Caco-2 (cell line): ENCODE results near the gene THBD. TPM values are rescaled to one million over a fixed set of nuclear protein-coding genes. Genes with fewer than 3 reads are reported as not detected.

Source experiments
- BruUV-seq: library from RNA; stranded (reverse); fragments of 400-500 nt; replicated peaks from 2 replicates; lab custom pipeline; 2021; lab: Mats Ljungman, UMichigan
- CTCF ChIA-PET: fragments of 300-600 bp; sonication (Branson Sonifier 250); formaldehyde crosslinking; loops from one replicate; lab custom pipeline; 2022; ENCODE audit warnings: antibody characterized with exemption; lab: Charles Lee
- POLR2A ChIA-PET: fragments of 300-600 bp; sonication (Branson Sonifier 250); formaldehyde crosslinking; loops from one replicate; lab custom pipeline; 2022; ENCODE audit warnings: antibody characterized with exemption; lab: Charles Lee
- DNase-seq, 2 experiments: peaks; one replicate each; pipeline versions ENCODE4 v3.0.0 to v3.0.0-alpha.2; 2020 to 2022
- H3K27me3 ChIP-seq: replicated peaks from 2 replicates; pipeline ENCODE4 v1.6.0; 2011; ENCODE audit warnings: low read length; ENCODE audit not compliant: control insufficient read depth, insufficient read depth
- H3K36me3 ChIP-seq: 2 replicates; pipeline ENCODE4 v1.5.1; 2011; ENCODE audit warnings: low read length; ENCODE audit not compliant: control insufficient read depth, insufficient read depth
- H3K4me1 ChIP-seq: fragments of 250-450 bp; sonication (Bioruptor Pico); 2 replicates; pipeline ENCODE4 v1.5.1; 2020; ENCODE audit warnings: mild to moderate bottlenecking
- H3K4me3 ChIP-seq: 2 replicates; pipeline ENCODE4 v1.5.1; 2011; ENCODE audit warnings: low read depth, mild to moderate bottlenecking, control low read depth, low read length
- H3K9me3 ChIP-seq: fragments of 250-450 bp; sonication (Bioruptor Pico); 2 replicates; pipeline ENCODE4 v1.5.1; 2020; ENCODE audit warnings: mild to moderate bottlenecking, moderate library complexity
- H3K27ac Mint-ChIP-seq: one replicate; pipeline ENCODE4 v1.8.0; 2022; ENCODE audit warnings: mixed read lengths; ENCODE audit not compliant: unreplicated experiment
- H3K27me3 Mint-ChIP-seq: one replicate; pipeline ENCODE4 v1.8.0; 2022; ENCODE audit warnings: mixed read lengths; ENCODE audit not compliant: insufficient read depth, unreplicated experiment
- H3K36me3 Mint-ChIP-seq: one replicate; pipeline ENCODE4 v1.8.0; 2022; ENCODE audit warnings: mild to moderate bottlenecking, mixed read lengths; ENCODE audit not compliant: insufficient read depth, unreplicated experiment
- H3K4me1 Mint-ChIP-seq: one replicate; pipeline ENCODE4 v1.8.0; 2022; ENCODE audit warnings: low read depth, mixed read lengths; ENCODE audit not compliant: unreplicated experiment
- H3K4me3 Mint-ChIP-seq: one replicate; pipeline ENCODE4 v1.8.0; 2022; ENCODE audit warnings: mild to moderate bottlenecking, moderate library complexity, mixed read lengths; ENCODE audit not compliant: unreplicated experiment
- H3K9me3 Mint-ChIP-seq: one replicate; pipeline ENCODE4 v1.8.0; 2022; ENCODE audit warnings: mixed read lengths; ENCODE audit not compliant: unreplicated experiment
- CTCF ChIP-seq, 2 experiments: fragments of 200-600 bp in 1 of 2; IDR thresholded peaks; 1 replicate in 1 of 2; 2 replicates in 1 of 2; pipeline versions ENCODE4 v1.5.1 to v1.8.0; 2011 to 2022; ENCODE audit warnings: antibody characterized with exemption in 1 of 2, control low read depth in 1 of 2, inconsistent platforms in 1 of 2, low read depth in 1 of 2, low read length in 1 of 2, mild to moderate bottlenecking in 1 of 2, moderate library complexity in 1 of 2; ENCODE audit not compliant: insufficient read depth in 1 of 2, severe bottlenecking in 1 of 2, unreplicated experiment in 1 of 2
- intact Hi-C: fragments of 100-400 bp; cut with micrococcal nuclease; formaldehyde crosslinking; loops from one replicate; pipeline ENCODE4 v1.10.0; 2022; ENCODE audit not compliant: unreplicated experiment
- total RNA-seq: library from RNA; stranded (reverse); gene quantifications from 2 replicates; pipeline ENCODE4 v1.2.3, GENCODE V29; 2022

Gene THBD
- total RNA-seq, 1 experiment from 2014 or later = 0.77 TPM

GRCh38 chr20:23072892-23073586 is 23.6 kb upstream of the THBD start:
- ChIA-PET POLR2A (no interaction called here), CTCF (no interaction called here)
- no peak overlapping the region for H3K4me3 ChIP-seq
- no peak overlapping the region for H3K27ac Mint-ChIP-seq
- no peak for DNase-seq
- no peaks in the 10 kb centered on the region for H3K4me1 Mint-ChIP-seq
- peaks cover 2% of the 10 kb centered on the region; the same call in 1 of the 2 replicates for H3K4me1 ChIP-seq
- no peaks in the 10 kb centered on the region for H3K9me3 ChIP-seq
- no peaks in the 10 kb centered on the region for H3K9me3 Mint-ChIP-seq
- TF ChIP-seq CTCF (IDR thresholded peaks at IDR 0.05; ENCODE audit: insufficient read depth in 1 of 2, low read depth in 1 of 2, low read length in 1 of 2, severe bottlenecking in 1 of 2, unreplicated experiment in 1 of 2) = no peak
- H3K27me3 ChIP-seq = no peaks in the 10 kb centered on the region
- no peaks in the 10 kb centered on the region for H3K27me3 Mint-ChIP-seq
- intact Hi-C loops = no loop called here
- H3K36me3 ChIP-seq = no peaks in the 10 kb centered on the region
- no peaks in the 10 kb centered on the region for H3K36me3 Mint-ChIP-seq
- no peak overlapping the region for H3K4me3 Mint-ChIP-seq
- BruUV-seq = no TSS peak

- intact Hi-C loops = no loop called here
- peaks cover under 1% of the 10 kb centered on the region for H3K4me1 Mint-ChIP-seq
- Histone ChIP-seq H3K36me3 (no peaks in the 10 kb centered on the region), H3K27me3 (no peaks in the 10 kb centered on the region), H3K4me3 (no peak overlapping the region), H3K4me1 (peaks cover 2% of the 10 kb centered on the region), H3K9me3 (no peaks in the 10 kb centered on the region)
- no peaks in the 10 kb centered on the region for H3K9me3 Mint-ChIP-seq
- DNase-seq = no peak
- no TSS peak for BruUV-seq
- no peak overlapping the region for H3K27ac Mint-ChIP-seq
- H3K36me3 Mint-ChIP-seq = no peaks in the 10 kb centered on the region
- H3K4me3 Mint-ChIP-seq = no peak overlapping the region
- ChIA-PET CTCF (no interaction called here), POLR2A (no interaction called here)
- no peak for TF ChIP-seq CTCF (IDR thresholded peaks at IDR 0.05; ENCODE audit: insufficient read depth in 1 of 2, low read depth in 1 of 2, low read length in 1 of 2, severe bottlenecking in 1 of 2, unreplicated experiment in 1 of 2)
- H3K27me3 Mint-ChIP-seq = no peaks in the 10 kb centered on the region
Observed at GRCh38 chr20:23071996-23072395, 22.5 kb upstream of the THBD start.

GRCh38 chr20:23071398-23071797 is 21.9 kb upstream of the THBD start:
- intact Hi-C loops = no loop called here

More at GRCh38 chr20:23071398-23071797, 21.9 kb upstream of the THBD start:
- TF ChIP-seq CTCF (IDR thresholded peaks at IDR 0.05; ENCODE audit: insufficient read depth in 1 of 2, low read depth in 1 of 2, low read length in 1 of 2, severe bottlenecking in 1 of 2, unreplicated experiment in 1 of 2) = no peak
- Mint-ChIP-seq H3K27me3 (no peaks in the 10 kb centered on the region), H3K27ac (no peak overlapping the region), H3K4me1 (peaks cover 6% of the 10 kb centered on the region), H3K36me3 (no peaks in the 10 kb centered on the region), H3K9me3 (no peaks in the 10 kb centered on the region), H3K4me3 (no peak overlapping the region)
- Histone ChIP-seq H3K27me3 (no peaks in the 10 kb centered on the region), H3K36me3 (no peaks in the 10 kb centered on the region), H3K4me1 (peaks cover 8% of the 10 kb centered on the region), H3K4me3 (no peak overlapping the region), H3K9me3 (no peaks in the 10 kb centered on the region)
- ChIA-PET CTCF (no interaction called here), POLR2A (no interaction called here)
- no TSS peak for BruUV-seq
- no peak for DNase-seq
